Activated CD8-positive, alpha-beta memory T cell treated with anti-CD3 and anti-CD28 coated beads for 36 hours (primary cell): ENCODE measurements around the gene HINFP. TPM values are rescaled to one million over a fixed set of nuclear protein-coding genes. Genes with fewer than 3 reads are reported as not detected.
"Not testable (repeated sequence)": the region's sequence is repeated elsewhere in the genome, so short reads cannot be mapped to it uniquely, and the experiment has no call there.

ENCODE experiments used
- CTCF ChIA-PET: fragments of 350-600 bp; sonication (Branson Sonifier 250); formaldehyde crosslinking; loops from one replicate; lab custom pipeline; 2021; ENCODE audit warnings: antibody characterized with exemption; lab: Charles Lee
- POLR2A ChIA-PET: fragments of 350-600 bp; sonication (Branson Sonifier 250); formaldehyde crosslinking; loops from one replicate; lab custom pipeline; 2021; ENCODE audit warnings: antibody characterized with exemption; lab: Charles Lee
- total RNA-seq, 2 experiments: library from RNA; stranded (reverse); gene quantifications; one replicate each; pipeline ENCODE4 v1.2.3, GENCODE V29; 2021

HINFP gene
- total RNA-seq, 2 experiments from 2014 or later = 26.5 to 27.5 TPM

GRCh38 chr11:119167077-119167458 is 45.7 kb downstream of the HINFP start:
- POLR2A ChIA-PET = not testable (repeated sequence)
- CTCF ChIA-PET = interaction anchor here (0.9 to 1.0 kb wide), 2 partner anchors 15 to 30 kb away, joined by 3 to 4 read pairs; no protein-coding TSS in a partner anchor

- ChIA-PET POLR2A (no interaction called here), CTCF (interaction anchor here (0.9 kb wide), 1 partner anchor 16 kb away, joined by 3 read pairs; no protein-coding TSS in a partner anchor)
These were observed 46.6 kb downstream of the HINFP start for GRCh38 chr11:119167933-119168332.

- ChIA-PET POLR2A (interaction anchor here (0.6 to 1.2 kb wide), 8 partner anchors 10 to 140 kb away, joined by 3 to 6 read pairs (median 4); partner anchors contain the start of genes CBL and VPS11), CTCF (interaction anchor here (0.6 to 1.8 kb wide), 16 partner anchors 11 to 232 kb away, joined by 3 to 10 read pairs (median 4); partner anchors contain the start of genes ABCG4, C2CD2L, CBL and HINFP)
These were observed 47.3 kb downstream of the HINFP start, which contains the start of gene NLRX1 for GRCh38 chr11:119168471-119169281. NLRX1 (plus strand) TSS chr11:119168725; CDS start chr11:119171404, 2,679 bp downstream.

DNA sequence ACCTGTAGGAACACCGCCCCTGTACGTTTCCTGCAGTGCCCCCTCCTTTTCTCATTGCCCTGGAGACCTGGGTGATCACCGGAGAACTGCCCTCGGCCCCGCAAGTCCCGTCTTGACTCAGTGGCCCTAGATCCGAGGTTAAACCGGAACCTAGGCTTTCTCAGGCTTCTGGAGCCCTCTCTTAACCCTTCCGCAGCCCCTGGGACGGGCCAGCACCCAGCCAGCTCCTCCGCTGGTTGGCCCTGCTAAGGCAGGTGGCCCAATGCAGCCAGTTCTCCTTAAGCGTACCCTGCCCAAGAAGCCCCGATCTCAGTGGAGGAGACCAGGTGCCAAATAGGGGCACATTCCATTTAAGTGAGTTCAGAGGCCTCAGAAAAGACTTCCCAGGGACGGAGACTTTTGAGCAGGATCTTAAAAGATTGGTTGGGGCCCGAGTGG is 47.9 kb downstream of the HINFP start:
- ChIA-PET POLR2A (interaction anchor here (0.6 to 1.2 kb wide), 8 partner anchors 9 to 140 kb away, joined by 3 to 6 read pairs (median 4); partner anchors contain the start of genes CBL and VPS11), CTCF (interaction anchor here (0.6 to 1.8 kb wide), 16 partner anchors 11 to 232 kb away, joined by 3 to 10 read pairs (median 4); partner anchors contain the start of genes ABCG4, C2CD2L, CBL and HINFP)

DNA sequence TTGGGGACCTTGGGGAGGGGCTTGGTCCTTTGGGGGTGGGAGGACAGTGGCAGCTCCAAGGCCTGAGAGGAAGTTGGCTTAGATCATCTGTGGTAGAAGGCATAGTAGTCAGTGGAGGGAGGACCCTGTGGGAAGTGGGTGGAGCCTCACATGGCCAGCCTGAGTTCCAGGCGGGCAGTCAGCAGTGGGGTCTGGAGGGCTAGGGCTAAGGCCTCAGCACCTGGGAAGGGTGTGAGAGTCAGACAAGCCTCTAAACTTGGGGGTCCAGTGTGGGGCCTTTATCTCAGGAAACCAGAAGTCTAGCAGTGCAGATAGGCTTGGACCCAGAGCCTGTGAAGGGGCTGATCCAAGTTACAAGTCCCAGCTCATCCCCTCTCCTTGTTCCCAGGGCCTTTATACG is 51.1 kb downstream of the HINFP start:
- POLR2A ChIA-PET = no interaction called here
- CTCF ChIA-PET = no interaction called here

- POLR2A ChIA-PET = no interaction called here
- CTCF ChIA-PET = no interaction called here
These were observed 52.1 kb downstream of the HINFP start for GRCh38 chr11:119173453-119173852.

DNA sequence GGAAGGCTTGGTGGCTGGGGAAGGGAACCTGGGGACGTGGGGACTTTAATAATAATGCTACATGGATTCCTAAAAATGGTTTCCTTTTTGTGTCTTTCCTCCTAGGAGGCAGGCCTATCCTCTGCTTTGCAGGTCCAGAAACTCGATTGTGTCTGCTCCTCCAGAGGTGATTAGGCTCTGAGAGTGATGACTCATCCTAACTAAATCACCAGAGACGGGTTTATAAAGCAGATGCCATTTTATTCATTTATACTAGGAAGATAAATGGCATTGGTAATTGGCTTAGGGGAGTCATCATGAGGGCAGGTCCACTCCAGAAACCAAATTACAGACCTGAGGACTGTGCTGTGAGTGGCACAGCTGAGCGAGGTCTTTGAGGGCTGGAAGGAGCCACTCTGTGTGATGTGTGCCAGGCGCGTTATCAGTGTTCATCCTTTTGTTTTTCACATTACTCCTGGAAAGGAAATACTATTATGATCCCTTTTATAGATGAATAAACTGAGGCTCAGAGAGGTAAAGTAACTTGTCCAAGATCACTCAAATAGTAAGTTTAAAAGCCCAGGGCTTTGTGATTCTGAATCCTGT is 54.2 kb downstream of the HINFP start:
- ChIA-PET CTCF (no interaction called here), POLR2A (no interaction called here)

- CTCF ChIA-PET = interaction anchor here (0.6 to 2.6 kb wide), 4 partner anchors 10 to 675 kb away, joined by 3 to 10 read pairs (median 4); no protein-coding TSS in a partner anchor
- POLR2A ChIA-PET = interaction anchor here (2.1 kb wide), 1 partner anchor 9 kb away, joined by 4 read pairs; the partner anchor contains the start of gene NLRX1
These were observed 56.8 kb downstream of the HINFP start for GRCh38 chr11:119178166-119178680.

GRCh38 chr11:119179342-119179741 is 58.0 kb downstream of the HINFP start:
- POLR2A ChIA-PET = interaction anchor here (2.1 kb wide), 1 partner anchor 10 kb away, joined by 4 read pairs; the partner anchor contains the start of gene NLRX1
- CTCF ChIA-PET = interaction anchor here (1.5 to 2.6 kb wide), 2 partner anchors 11 to 17 kb away, joined by 4 to 10 read pairs; partner anchors contain the start of gene NLRX1

- CTCF ChIA-PET = interaction anchor here (1.5 to 2.6 kb wide), 2 partner anchors 11 to 17 kb away, joined by 4 to 10 read pairs; partner anchors contain the start of gene NLRX1
- POLR2A ChIA-PET = no interaction called here
These were observed 58.6 kb downstream of the HINFP start for GRCh38 chr11:119179983-119180382.

- POLR2A ChIA-PET = no interaction called here
- CTCF ChIA-PET = interaction anchor here (1.5 to 3.4 kb wide), 2 partner anchors 12 to 15 kb away, joined by 4 to 16 read pairs; partner anchors contain the start of gene NLRX1
These were observed 59.6 kb downstream of the HINFP start for GRCh38 chr11:119180729-119181676.

GRCh38 chr11:119181677-119182412 is 60.5 kb downstream of the HINFP start:
- POLR2A ChIA-PET = interaction anchor here (0.7 kb wide), 1 partner anchor 1275 kb away, joined by 4 read pairs; no protein-coding TSS in a partner anchor
- CTCF ChIA-PET = interaction anchor here (3.4 kb wide), 1 partner anchor 15 kb away, joined by 16 read pairs; no protein-coding TSS in a partner anchor

DNA sequence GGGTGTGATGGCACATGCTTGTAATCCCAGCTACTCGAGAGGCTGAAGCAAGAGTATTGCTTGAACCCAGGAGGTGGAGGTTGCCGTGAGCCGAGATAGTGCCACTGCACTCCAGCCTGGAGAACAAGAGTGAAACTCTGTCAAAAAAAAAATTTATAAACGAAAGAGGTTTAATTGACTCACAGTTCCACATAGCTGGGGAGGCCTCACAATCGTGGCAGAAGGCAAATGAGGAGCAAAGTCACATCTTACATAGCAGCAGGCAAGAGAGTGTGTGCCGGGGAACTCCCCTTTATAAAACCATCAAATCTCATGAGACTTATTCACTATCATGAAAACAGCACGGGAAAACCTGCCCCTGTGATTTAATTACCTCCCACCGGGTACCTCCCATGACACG is 63.0 kb downstream of the HINFP start:
- CTCF ChIA-PET = interaction anchor here (0.7 to 1.6 kb wide), 2 partner anchors 12 to 15 kb away, joined by 3 to 4 read pairs; no protein-coding TSS in a partner anchor
- POLR2A ChIA-PET = not testable (repeated sequence)
